C4-2B (cell line): ENCODE measurements around the gene DET1.

ENCODE experiments used
- ZFX ChIP-seq: fragments of 450-650 bp; IDR thresholded peaks from 2 replicates; pipeline ENCODE4 v1.6.1; 2017
- TF ChIP-seq, protein P1 (sequence below): fragments of 450-650 bp; conservative IDR thresholded peaks from 2 replicates; pipeline ENCODE4 v1.5.1; 2017; ENCODE audit warnings: mild to moderate bottlenecking

DNA sequence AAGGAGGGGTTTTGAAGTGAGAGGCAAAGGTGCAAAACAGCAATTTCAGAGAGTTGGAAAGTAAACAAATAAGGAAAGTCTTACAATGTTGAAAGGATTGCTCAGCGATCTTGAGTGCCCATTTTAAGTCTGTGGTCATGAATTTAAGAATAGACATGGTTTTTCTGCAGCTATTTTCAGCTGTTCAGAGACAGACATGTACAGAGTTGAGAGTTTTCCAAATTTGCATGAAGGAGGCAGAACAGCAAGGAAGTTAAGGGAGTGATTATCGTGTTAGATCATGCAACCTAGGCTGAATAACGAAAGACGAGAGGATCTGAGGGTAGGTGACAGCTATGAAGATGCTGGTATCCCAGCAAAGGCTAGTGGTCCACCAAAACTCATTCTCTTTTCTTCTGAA, 37.2 kb downstream of the DET1 start:
- TF ChIP-seq, protein P1, sequence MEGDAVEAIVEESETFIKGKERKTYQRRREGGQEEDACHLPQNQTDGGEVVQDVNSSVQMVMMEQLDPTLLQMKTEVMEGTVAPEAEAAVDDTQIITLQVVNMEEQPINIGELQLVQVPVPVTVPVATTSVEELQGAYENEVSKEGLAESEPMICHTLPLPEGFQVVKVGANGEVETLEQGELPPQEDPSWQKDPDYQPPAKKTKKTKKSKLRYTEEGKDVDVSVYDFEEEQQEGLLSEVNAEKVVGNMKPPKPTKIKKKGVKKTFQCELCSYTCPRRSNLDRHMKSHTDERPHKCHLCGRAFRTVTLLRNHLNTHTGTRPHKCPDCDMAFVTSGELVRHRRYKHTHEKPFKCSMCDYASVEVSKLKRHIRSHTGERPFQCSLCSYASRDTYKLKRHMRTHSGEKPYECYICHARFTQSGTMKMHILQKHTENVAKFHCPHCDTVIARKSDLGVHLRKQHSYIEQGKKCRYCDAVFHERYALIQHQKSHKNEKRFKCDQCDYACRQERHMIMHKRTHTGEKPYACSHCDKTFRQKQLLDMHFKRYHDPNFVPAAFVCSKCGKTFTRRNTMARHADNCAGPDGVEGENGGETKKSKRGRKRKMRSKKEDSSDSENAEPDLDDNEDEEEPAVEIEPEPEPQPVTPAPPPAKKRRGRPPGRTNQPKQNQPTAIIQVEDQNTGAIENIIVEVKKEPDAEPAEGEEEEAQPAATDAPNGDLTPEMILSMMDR: no peak
- no peak for TF ChIP-seq ZFX
